Endodermal cell (in vitro differentiated cells): ENCODE data around the gene RNF175. TPM values are rescaled to one million over a fixed set of nuclear protein-coding genes. Genes with fewer than 3 reads are reported as not detected.

Experiments used
- DNase-seq: peaks from one replicate; pipeline ENCODE4 v3.0.0-alpha.2; 2017
- H3K27ac ChIP-seq: 2 replicates; pipeline ENCODE4 v1.5.1; 2013; ENCODE audit warnings: mild to moderate bottlenecking, low read depth, low read length, moderate library complexity
- H3K27me3 ChIP-seq: 2 replicates; pipeline ENCODE4 v1.6.1; 2013; ENCODE audit warnings: mild to moderate bottlenecking, low read length, moderate library complexity; ENCODE audit not compliant: insufficient read depth, control insufficient read depth, poor library complexity, severe bottlenecking
- H3K36me3 ChIP-seq: 2 replicates; pipeline ENCODE4 v1.7.0; 2013; ENCODE audit warnings: mild to moderate bottlenecking, low read length, moderate library complexity; ENCODE audit not compliant: control insufficient read depth, insufficient read depth
- H3K4me1 ChIP-seq: one replicate; pipeline ENCODE4 v1.7.0; 2013; ENCODE audit warnings: low read length; ENCODE audit not compliant: control insufficient read depth, insufficient read depth
- H3K4me3 ChIP-seq: 2 replicates; pipeline ENCODE4 v1.5.1; 2013; ENCODE audit warnings: mild to moderate bottlenecking, low read length, moderate library complexity
- H3K9ac ChIP-seq: 2 replicates; pipeline ENCODE4 v1.6.1; 2013; ENCODE audit warnings: mild to moderate bottlenecking, low read length, moderate library complexity; ENCODE audit not compliant: poor library complexity, severe bottlenecking; ENCODE audit errors: extremely low read depth
- H3K9me3 ChIP-seq: 2 replicates; pipeline ENCODE4 v1.6.1; 2013; ENCODE audit warnings: mild to moderate bottlenecking, low read length, moderate library complexity; ENCODE audit not compliant: control insufficient read depth
- H3K27ac Mint-ChIP-seq: 2 replicates; pipeline ENCODE4 v1.8.0; 2020; ENCODE audit warnings: mixed read lengths
- H3K27me3 Mint-ChIP-seq: 2 replicates; pipeline ENCODE4 v1.8.0; 2021; ENCODE audit warnings: mild to moderate bottlenecking, mixed read lengths; ENCODE audit not compliant: insufficient read depth
- H3K36me3 Mint-ChIP-seq: 2 replicates; pipeline ENCODE4 v1.8.0; 2020; ENCODE audit warnings: low read depth, mixed read lengths
- H3K4me1 Mint-ChIP-seq: 2 replicates; pipeline ENCODE4 v1.8.0; 2020; ENCODE audit warnings: mixed read lengths
- H3K4me3 Mint-ChIP-seq: 2 replicates; pipeline ENCODE4 v1.8.0; 2020; ENCODE audit warnings: mild to moderate bottlenecking, moderate library complexity, mixed read lengths
- H3K9me3 Mint-ChIP-seq: 2 replicates; pipeline ENCODE4 v1.8.0; 2020; ENCODE audit warnings: mild to moderate bottlenecking, mixed read lengths
- CTCF ChIP-seq: fragments of 200-600 bp; sonication (generic); conservative IDR thresholded peaks from 2 replicates; pipeline ENCODE4 v1.5.0; 2021; ENCODE audit warnings: antibody characterized with exemption, mild to moderate bottlenecking
- WGBS, 2 experiments: methylation state at CpG; one replicate each; pipeline versions ENCODE4 v1.1.5 to v1.1.7; 2013; ENCODE audit warnings: missing lambda C conversion rate in 2 of 2, mixed read lengths in 1 of 2; ENCODE audit not compliant: insufficient coverage in 1 of 2, insufficient read length in 1 of 2; 5-methylcytosine and 5-hydroxymethylcytosine counted together
- total RNA-seq, 2 donors: library from RNA; stranded (reverse); fragmentation: NEBNext Ultra II Directional in 1 of 2; extraction: Animal tissue kit (Norgen Biotek cat#: 25700) in 1 of 2; gene quantifications; 2 replicates in 1 of 2; 3 replicates in 1 of 2; pipeline ENCODE4 v1.2.1, GENCODE V29; 2021

Gene RNF175
- total RNA-seq, 2 donors from 2014 or later, result 1.7 to 4.2 TPM

DNA sequence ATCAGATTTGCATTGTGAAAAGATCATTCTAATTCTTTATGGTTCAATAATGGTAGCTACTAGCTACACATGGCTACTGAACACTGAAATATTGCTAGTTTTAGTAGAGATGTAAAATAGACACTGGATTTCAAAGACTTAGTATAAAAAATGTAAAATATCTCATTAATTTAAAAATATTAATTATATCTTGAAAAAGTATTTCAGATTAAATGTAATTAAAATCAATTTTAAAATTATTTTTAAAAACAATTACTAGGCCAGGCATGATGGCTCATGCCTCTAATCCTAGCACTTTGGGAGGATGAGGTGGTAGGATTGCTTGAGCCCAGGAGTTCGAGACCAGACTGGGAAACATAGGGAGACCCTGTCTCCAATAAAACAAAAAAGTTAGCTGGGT, 96.2 kb downstream of the RNF175 start:
- no peaks in the 10 kb centered on the region for H3K9me3 ChIP-seq
- Mint-ChIP-seq H3K27me3 (peaks cover 14% of the 10 kb centered on the region), H3K27ac (no peak overlapping the region), H3K36me3 (no peaks in the 10 kb centered on the region), H3K4me1 (no peaks in the 10 kb centered on the region), H3K4me3 (no peak overlapping the region), H3K9me3 (peaks cover 19% of the 10 kb centered on the region)
- H3K27ac ChIP-seq, result no peak overlapping the region
- WGBS, 2 experiments, result 89 to 100% methylated on average over 1 of the region's 1 CpG
- H3K9ac ChIP-seq, result no peak overlapping the region
- no peaks in the 10 kb centered on the region for H3K4me1 ChIP-seq
- DNase-seq, result no peak
- H3K4me3 ChIP-seq, result no peak overlapping the region
- no peaks in the 10 kb centered on the region for H3K36me3 ChIP-seq
- no peak for TF ChIP-seq CTCF
- H3K27me3 ChIP-seq, result no peaks in the 10 kb centered on the region

- H3K36me3 ChIP-seq, result no peaks in the 10 kb centered on the region
- H3K27ac ChIP-seq, result no peak overlapping the region
- H3K4me1 ChIP-seq, result no peaks in the 10 kb centered on the region
- Mint-ChIP-seq H3K36me3 (no peaks in the 10 kb centered on the region), H3K4me3 (no peak overlapping the region), H3K9me3 (peaks cover 19% of the 10 kb centered on the region), H3K4me1 (no peaks in the 10 kb centered on the region), H3K27me3 (peaks cover 11% of the 10 kb centered on the region), H3K27ac (no peak overlapping the region)
- no peaks in the 10 kb centered on the region for H3K9me3 ChIP-seq
- no peaks in the 10 kb centered on the region for H3K27me3 ChIP-seq
- no peak overlapping the region for H3K9ac ChIP-seq
- no peak overlapping the region for H3K4me3 ChIP-seq
- no peak for TF ChIP-seq CTCF
- WGBS, 2 experiments, result 100% methylated on average over 1 of the region's 1 CpG; no CpG with 5 or more reads in 1 of the 2 experiments
- no peak for DNase-seq
These were observed 97.9 kb downstream of the RNF175 start for GRCh38 chr4:153661908-153662307.

- Histone ChIP-seq H3K9me3 (no peaks in the 10 kb centered on the region), H3K36me3 (no peaks in the 10 kb centered on the region), H3K4me1 (no peaks in the 10 kb centered on the region), H3K27me3 (no peaks in the 10 kb centered on the region), H3K4me3 (no peak overlapping the region), H3K9ac (no peak overlapping the region), H3K27ac (no peak overlapping the region)
- no peak for DNase-seq
- peaks cover 19% of the 10 kb centered on the region for H3K9me3 Mint-ChIP-seq
- no peaks in the 10 kb centered on the region for H3K4me1 Mint-ChIP-seq
- TF ChIP-seq CTCF, result no peak
- H3K4me3 Mint-ChIP-seq, result no peak overlapping the region
- H3K27me3 Mint-ChIP-seq, result peaks cover 11% of the 10 kb centered on the region
- H3K27ac Mint-ChIP-seq, result no peak overlapping the region
- H3K36me3 Mint-ChIP-seq, result no peaks in the 10 kb centered on the region
- WGBS, 2 experiments, result 93 to 96% methylated on average over 2 to 6 of the region's 6 CpGs
These were observed 98.5 kb downstream of the RNF175 start for GRCh38 chr4:153661215-153661822.

Other genes with a start within 250 kb of the RNF175 start
- gene TLR2, start 75.7 kb downstream of the RNF175 start, total RNA-seq, result under 1 TPM; 0.53 to 0.89 TPM
- 10 to 100 TPM in 1 of 2 donors, 1 to 10 TPM in 1; 5.3 to 69.1 TPM for gene SFRP2, start 29.1 kb upstream of the RNF175 start, total RNA-seq